Measurements from ENCODE around the gene C2CD2L.

The C2CD2L gene

GRCh38 chr11:119148720-119149017, 41.5 kb downstream of the C2CD2L start:
- CTCF ChIA-PET: interaction anchor here (1.0 to 1.3 kb wide), 2 partner anchors 8 to 14 kb away, joined by 4 read pairs; no protein-coding TSS in a partner anchor
- DNase-seq (ENCODE audit: extremely low spot score): no peak
- POLR2A ChIA-PET: interaction anchor here (1.0 to 1.5 kb wide), 3 partner anchors 20 to 358 kb away, joined by 3 to 4 read pairs (median 3); partner anchors contain the start of genes HINFP and NLRX1
- TF ChIP-seq HDGF (IDR thresholded peaks at IDR 0.05; ENCODE audit: borderline replicate concordance): no peak
- no peak for TF ChIP-seq SP1 (IDR thresholded peaks at IDR 0.05)
- no peak for TF ChIP-seq BHLHE40 (IDR thresholded peaks at IDR 0.05; ENCODE audit: borderline replicate concordance)
- no peak for TF ChIP-seq FOXK2 (IDR thresholded peaks at IDR 0.05)
- TF ChIP-seq ELF4 (IDR thresholded peaks at IDR 0.05): no peak
- no peak for TF ChIP-seq FOXA1 (IDR thresholded peaks at IDR 0.05)
- no peak for TF ChIP-seq CTBP1 (IDR thresholded peaks at IDR 0.05; ENCODE audit: borderline replicate concordance)
- TF ChIP-seq L3MBTL2 (conservative IDR thresholded peaks at IDR 0.05): no peak
- TF ChIP-seq ARNT (IDR thresholded peaks at IDR 0.05): no peak
- no peak for TF ChIP-seq SUZ12 (IDR thresholded peaks at IDR 0.05)
- no peak for TF ChIP-seq NFRKB (IDR thresholded peaks at IDR 0.05)
- TF ChIP-seq FOXM1 (IDR thresholded peaks at IDR 0.05; ENCODE audit: borderline replicate concordance): no peak
- no peak for TF ChIP-seq ZNF384 (IDR thresholded peaks at IDR 0.05)
- TF ChIP-seq LEF1 (IDR thresholded peaks at IDR 0.05; ENCODE audit: borderline replicate concordance): no peak
- TF ChIP-seq TARDBP (IDR thresholded peaks at IDR 0.05): no peak
- no peak; the same call in 1 of the 2 replicates for TF ChIP-seq PKNOX1 (IDR thresholded peaks at IDR 0.05)

GRCh38 chr11:119149018-119149785, 42.1 kb downstream of the C2CD2L start, which contains the start of gene ABCG4:
Gene ABCG4 (plus strand): TSS chr11:119149052. CDS start chr11:119149966, 914 bp downstream.
- ChIA-PET CTCF (interaction anchor here (1.0 to 1.3 kb wide), 2 partner anchors 8 to 14 kb away, joined by 4 read pairs; no protein-coding TSS in a partner anchor), POLR2A (interaction anchor here (1.0 to 1.5 kb wide), 3 partner anchors 20 to 359 kb away, joined by 3 to 4 read pairs (median 3); partner anchors contain the start of genes HINFP and NLRX1)
- no peak for TF ChIP-seq SUZ12 (IDR thresholded peaks at IDR 0.05)
- TF ChIP-seq L3MBTL2 (conservative IDR thresholded peaks at IDR 0.05): peak; percentile 46; the same call in 1 of the 2 replicates
- peak; percentile 48 for DNase-seq (ENCODE audit: extremely low spot score)

- CTCF ChIA-PET: no interaction called here
- DNase-seq (ENCODE audit: extremely low spot score): no peak
- TF ChIP-seq L3MBTL2 (conservative IDR thresholded peaks at IDR 0.05) (no peak), TARDBP (IDR thresholded peaks at IDR 0.05) (no peak), NFRKB (IDR thresholded peaks at IDR 0.05) (no peak), HDGF (IDR thresholded peaks at IDR 0.05; ENCODE audit: borderline replicate concordance) (no peak), FOXM1 (IDR thresholded peaks at IDR 0.05; ENCODE audit: borderline replicate concordance) (no peak), FOXA1 (IDR thresholded peaks at IDR 0.05) (no peak), ARNT (IDR thresholded peaks at IDR 0.05) (no peak)
- POLR2A ChIA-PET: interaction anchor here (1.2 kb wide), 1 partner anchor 11 kb away, joined by 3 read pairs; no protein-coding TSS in a partner anchor
These were observed 42.7 kb downstream of the C2CD2L start for GRCh38 chr11:119149786-119150275.

GRCh38 chr11:119152043-119152442, 44.9 kb downstream of the C2CD2L start:
- POLR2A ChIA-PET: interaction anchor here (0.8 kb wide), 1 partner anchor 169 kb away, joined by 3 read pairs; no protein-coding TSS in a partner anchor

GRCh38 chr11:119152604-119153003, 45.5 kb downstream of the C2CD2L start:
- ChIA-PET CTCF (no interaction called here), POLR2A (interaction anchor here (1.3 to 1.7 kb wide), 2 partner anchors 17 to 32 kb away, joined by 3 to 4 read pairs; partner anchors contain the start of gene HINFP)
- TF ChIP-seq PKNOX1 (IDR thresholded peaks at IDR 0.05): no peak
- no peak for TF ChIP-seq FOXA1 (IDR thresholded peaks at IDR 0.05)
- TF ChIP-seq ELF4 (IDR thresholded peaks at IDR 0.05): no peak
- no peak for TF ChIP-seq FOXK2 (IDR thresholded peaks at IDR 0.05)
- no peak for TF ChIP-seq CTBP1 (IDR thresholded peaks at IDR 0.05; ENCODE audit: borderline replicate concordance)
- TF ChIP-seq SUZ12 (IDR thresholded peaks at IDR 0.05): no peak
- no peak for TF ChIP-seq SP1 (IDR thresholded peaks at IDR 0.05)
- no peak for TF ChIP-seq ARNT (IDR thresholded peaks at IDR 0.05)
- no peak for TF ChIP-seq ZNF384 (IDR thresholded peaks at IDR 0.05)
- no peak for TF ChIP-seq NFRKB (IDR thresholded peaks at IDR 0.05)
- no peak for TF ChIP-seq LEF1 (IDR thresholded peaks at IDR 0.05; ENCODE audit: borderline replicate concordance)
- TF ChIP-seq FOXM1 (IDR thresholded peaks at IDR 0.05; ENCODE audit: borderline replicate concordance): no peak
- TF ChIP-seq BHLHE40 (IDR thresholded peaks at IDR 0.05; ENCODE audit: borderline replicate concordance): no peak
- TF ChIP-seq HDGF (IDR thresholded peaks at IDR 0.05; ENCODE audit: borderline replicate concordance): no peak
- TF ChIP-seq L3MBTL2 (conservative IDR thresholded peaks at IDR 0.05): no peak
- TF ChIP-seq TARDBP (IDR thresholded peaks at IDR 0.05): no peak
- DNase-seq (ENCODE audit: extremely low spot score): no peak

More at GRCh38 chr11:119152043-119152442, 44.9 kb downstream of the C2CD2L start:
- CTCF ChIA-PET: no interaction called here
- DNase-seq (ENCODE audit: extremely low spot score): no peak
- TF ChIP-seq LEF1 (IDR thresholded peaks at IDR 0.05; ENCODE audit: borderline replicate concordance) (no peak), L3MBTL2 (conservative IDR thresholded peaks at IDR 0.05) (no peak), BHLHE40 (IDR thresholded peaks at IDR 0.05; ENCODE audit: borderline replicate concordance) (no peak), HDGF (IDR thresholded peaks at IDR 0.05; ENCODE audit: borderline replicate concordance) (no peak), PKNOX1 (IDR thresholded peaks at IDR 0.05) (no peak), FOXK2 (IDR thresholded peaks at IDR 0.05) (no peak), ELF4 (IDR thresholded peaks at IDR 0.05) (no peak), FOXM1 (IDR thresholded peaks at IDR 0.05; ENCODE audit: borderline replicate concordance) (no peak), SUZ12 (IDR thresholded peaks at IDR 0.05) (no peak), NFRKB (IDR thresholded peaks at IDR 0.05) (no peak), FOXA1 (IDR thresholded peaks at IDR 0.05) (no peak), TARDBP (IDR thresholded peaks at IDR 0.05) (no peak), ZNF384 (IDR thresholded peaks at IDR 0.05) (no peak), CTBP1 (IDR thresholded peaks at IDR 0.05; ENCODE audit: borderline replicate concordance) (no peak), ARNT (IDR thresholded peaks at IDR 0.05) (no peak), SP1 (IDR thresholded peaks at IDR 0.05) (no peak)
